Colonic mucosa (tissue), 4 donors: ENCODE measurements around the gene NUP153. TPM values are rescaled to one million over a fixed set of nuclear protein-coding genes. Genes with fewer than 3 reads are reported as not detected.
"Not testable (repeated sequence)": the region's sequence is repeated elsewhere in the genome, so short reads cannot be mapped to it uniquely, and the experiment has no call there.

ENCODE experiments used
- DNase-seq: peaks from one replicate; pipeline ENCODE4 v3.0.0-alpha.2; 2020
- H3K27ac ChIP-seq: fragments of 200-600 bp; one replicate; pipeline ENCODE4 v1.8.0; 2021
- H3K27me3 ChIP-seq: fragments of 200-600 bp; one replicate; pipeline ENCODE4 v1.8.0; 2021
- H3K36me3 ChIP-seq: fragments of 200-600 bp; one replicate; pipeline ENCODE4 v1.8.0; 2021
- H3K4me1 ChIP-seq: fragments of 200-600 bp; one replicate; pipeline ENCODE4 v1.8.0; 2021; ENCODE audit warnings: mild to moderate bottlenecking
- H3K4me3 ChIP-seq: fragments of 200-600 bp; one replicate; pipeline ENCODE4 v1.8.0; 2021
- H3K9ac ChIP-seq, 2 donors: one replicate each; pipeline ENCODE4 v1.7.0; 2013; ENCODE audit warnings: control low read depth in 2 of 2, low read depth in 2 of 2, low read length in 2 of 2
- H3K9me3 ChIP-seq: fragments of 200-600 bp; one replicate; pipeline ENCODE4 v1.8.0; 2021
- CTCF ChIP-seq: fragments of 200-600 bp; IDR thresholded peaks from one replicate; pipeline ENCODE4 v1.8.0; 2022; ENCODE audit warnings: antibody characterized with exemption, mild to moderate bottlenecking
- intact Hi-C: fragments of 100-400 bp; cut with DNase I; formaldehyde crosslinking; loops from one replicate; pipeline ENCODE4 v1.14.1; 2022
- total RNA-seq, 2 donors: library from RNA; stranded (reverse); fragmentation: NEBNext Ultra II Directional in 1 of 2; extraction: Animal tissue kit (Norgen Biotek cat#: 25700) in 1 of 2; gene quantifications; one replicate each; pipeline ENCODE4 v1.2.1, GENCODE V29; 2021
- donor health status: healthy.
- donor health status: DM: no; HTN: no; CAD: no.
- donor health status: DM: no; HTN: no; CAD: no.

NUP153 gene
- total RNA-seq, 2 donors from 2014 or later = 29.8 to 31.7 TPM

GRCh38 chr6:17740559-17741220 lies 34.0 kb upstream of the NUP153 start:
- Histone ChIP-seq H3K36me3 (no peaks in the 10 kb centered on the region), H3K27ac (no peak overlapping the region)
- intact Hi-C loops = no loop called here

GRCh38 chr6:17737704-17738252 lies 31.1 kb upstream of the NUP153 start:
- H3K36me3 ChIP-seq = no peaks in the 10 kb centered on the region
- H3K27ac ChIP-seq = no peak overlapping the region
- H3K4me3 ChIP-seq = no peak overlapping the region
- no peaks in the 10 kb centered on the region for H3K9me3 ChIP-seq
- no peak for DNase-seq
- no peaks in the 10 kb centered on the region for H3K27me3 ChIP-seq
- no peak overlapping the region for H3K9ac ChIP-seq
- intact Hi-C loops = no loop called here
- TF ChIP-seq CTCF = no peak
- H3K4me1 ChIP-seq = no peaks in the 10 kb centered on the region

More at GRCh38 chr6:17740559-17741220, 34.0 kb upstream of the NUP153 start:
- Histone ChIP-seq H3K9ac (no peak overlapping the region), H3K4me3 (no peak overlapping the region), H3K4me1 (no peaks in the 10 kb centered on the region), H3K27me3 (no peaks in the 10 kb centered on the region), H3K9me3 (no peaks in the 10 kb centered on the region)
- no peak for DNase-seq
- no peak for TF ChIP-seq CTCF

- H3K9me3 ChIP-seq, H3K4me3 ChIP-seq, H3K4me1 ChIP-seq, intact Hi-C loops, H3K36me3 ChIP-seq, H3K27me3 ChIP-seq, DNase-seq, H3K9ac ChIP-seq, H3K27ac ChIP-seq: not testable (repeated sequence)
Measured at GRCh38 chr6:17735311-17735710, 28.6 kb upstream of the NUP153 start.

GRCh38 chr6:17730078-17730704 lies 23.5 kb upstream of the NUP153 start:
- intact Hi-C loops = no loop called here
- no peak overlapping the region for H3K9ac ChIP-seq
- no peak for DNase-seq

GRCh38 chr6:17729223-17730077 lies 22.7 kb upstream of the NUP153 start:
- no peak overlapping the region for H3K9ac ChIP-seq
- no peaks in the 10 kb centered on the region for H3K9me3 ChIP-seq
- H3K4me1 ChIP-seq = no peaks in the 10 kb centered on the region
- no peak for DNase-seq
- no peak for TF ChIP-seq CTCF
- no peaks in the 10 kb centered on the region for H3K36me3 ChIP-seq
- intact Hi-C loops = no loop called here
- H3K4me3 ChIP-seq = no peak overlapping the region
- no peaks in the 10 kb centered on the region for H3K27me3 ChIP-seq
- no peak overlapping the region for H3K27ac ChIP-seq

More at GRCh38 chr6:17730078-17730704, 23.5 kb upstream of the NUP153 start:
- Histone ChIP-seq H3K36me3 (no peaks in the 10 kb centered on the region), H3K4me3 (no peak overlapping the region), H3K27me3 (no peaks in the 10 kb centered on the region), H3K27ac (no peak overlapping the region), H3K9me3 (no peaks in the 10 kb centered on the region), H3K4me1 (no peaks in the 10 kb centered on the region)
- no peak for TF ChIP-seq CTCF
